ENCODE results near the gene DCANP1. TPM values are rescaled to one million over a fixed set of nuclear protein-coding genes. Genes with fewer than 3 reads are reported as not detected.

The DCANP1 gene
- total and polyA plus RNA-seq, 10 of the 15 experiments (the other 5 are each of a cell fraction or from before 2014, with no cell fraction given), result 0.01 TPM; not detected in 9

- TF ChIP-seq HSF1 (IDR thresholded peaks at IDR 0.05; ENCODE audit: low read depth, low read length), result no peak
- TF ChIP-seq POLR2AphosphoS5 (IDR thresholded peaks at IDR 0.05; ENCODE audit: low read length), result no peak
- TF ChIP-seq RUNX3 (IDR thresholded peaks at IDR 0.05; ENCODE audit: low read length), result peak; percentile 68
These were observed 9.3 kb upstream of the DCANP1 start (continued) for GRCh38 chr5:135456238-135457099.

GRCh38 chr5:135455876-135456237 lies 8.7 kb upstream of the DCANP1 start:
- H3K4me2 ChIP-seq (ENCODE audit: control insufficient read depth, insufficient read depth), result no peak overlapping the region
- SMC1A ChIA-PET (ENCODE audit: uncharacterized antibody, unreplicated experiment), result interaction anchor here (1.1 to 2.8 kb wide), 5 partner anchors 9 to 97 kb away, joined by 3 to 28 read pairs (median 3); partner anchors contain the start of gene DCANP1
- H3K27ac ChIP-seq (ENCODE audit: control insufficient read depth, insufficient read depth), result no peak overlapping the region
- no peak for FAIRE-seq
- H3K27me3 ChIP-seq (replicated peaks in 1 of 2; ENCODE audit: control insufficient read depth in 2 of 2, insufficient read depth in 2 of 2, low read length in 1 of 2), result no peaks in the 10 kb centered on the region; a peak in 1 of 4 replicates
- H3K9me3 ChIP-seq (replicated peaks; ENCODE audit: control insufficient read depth, insufficient read depth, low read length), result no peaks in the 10 kb centered on the region; the same call in 2 of the 3 replicates
- H3K4me3 ChIP-seq, result no peak overlapping the region
- H3K36me3 ChIP-seq (ENCODE audit: control insufficient read depth in 2 of 2, insufficient read depth in 2 of 2, low read length in 1 of 2), result no peaks in the 10 kb centered on the region
- POLR2A ChIA-PET, result no interaction called here
- no peak for ATAC-seq
- WGBS (ENCODE audit: insufficient coverage, insufficient replicate concordance, low lambda C conversion rate, missing lambda C conversion rate), result 61% methylated on average over 4 of the region's 4 CpGs
- intact Hi-C loops (cut with micrococcal nuclease; ENCODE audit: unreplicated experiment) (loop anchor here (2.0 kb wide), 1 partner anchor 97 kb away; no protein-coding TSS in a partner anchor), in situ Hi-C loops (cut with MboI) (no loop called here)
- no peak overlapping the region; the same call in 1 of the 2 replicates for H2AFZ ChIP-seq (ENCODE audit: control insufficient read depth, low read depth, low read length)
- CTCF ChIA-PET, result interaction anchor here (1.2 to 16.3 kb wide), 8 partner anchors 8 to 111 kb away, joined by 4 to 363 read pairs (median 40); partner anchors contain the start of gene DCANP1
- peaks cover 20% of the 10 kb centered on the region for H3K4me1 ChIP-seq (ENCODE audit: control insufficient read depth, insufficient read depth, low read length)
- RAD21 ChIA-PET (ENCODE audit: unreplicated experiment), result interaction anchor here (0.8 to 5.0 kb wide), 2 partner anchors 95 to 109 kb away, joined by 3 to 33 read pairs; no protein-coding TSS in a partner anchor
- H3K9ac ChIP-seq (ENCODE audit: control insufficient read depth, insufficient read depth, low read length), result no peak overlapping the region
- TF ChIP-seq WRNIP1 (IDR thresholded peaks at IDR 0.05; ENCODE audit: borderline replicate concordance, low read depth, low read length), result no peak
- TF ChIP-seq PBX3 (IDR thresholded peaks at IDR 0.05; ENCODE audit: insufficient replicate concordance, low read depth, low read length), result peak; percentile 11
- no peak for TF ChIP-seq SMAD5 (IDR thresholded peaks at IDR 0.05; ENCODE audit: low read depth)
- TF ChIP-seq NR2C1 (IDR thresholded peaks at IDR 0.05), result no peak
- TF ChIP-seq CHD1 (IDR thresholded peaks at IDR 0.05; ENCODE audit: low read depth, low read length), result no peak
- TF ChIP-seq ZBTB4 (CRISPR knock-in tag; IDR thresholded peaks at IDR 0.05), result no peak
- no TSS peak for BruUV-seq (replicated peaks)
- no peaks in the 10 kb centered on the region for H3K79me2 ChIP-seq (ENCODE audit: control insufficient read depth, insufficient read depth, low read length)
- DNase-seq (ENCODE audit: low read depth, low spot score), result no peak
- no peaks in the 10 kb centered on the region for H4K20me1 ChIP-seq (ENCODE audit: control insufficient read depth, insufficient read depth)

All from GM12878 (cell line).